HL-60 (cell line): ENCODE data around the gene CCDC97.
"Not testable (repeated sequence)": the region's sequence is repeated elsewhere in the genome, so short reads cannot be mapped to it uniquely, and the experiment has no call there.

Source experiments
- POLR2AphosphoS5 ChIP-seq: IDR thresholded peaks from 2 replicates; pipeline ENCODE4 v1.6.1; 2012; ENCODE audit warnings: low read depth
- REST ChIP-seq: IDR thresholded peaks from 2 replicates; pipeline ENCODE4 v1.6.1; 2012; ENCODE audit warnings: low read depth; ENCODE audit not compliant: insufficient replicate concordance
- SPI1 ChIP-seq: IDR thresholded peaks from 2 replicates; pipeline ENCODE4 v1.6.1; 2012; ENCODE audit warnings: low read depth, mild to moderate bottlenecking, borderline replicate concordance
- TF ChIP-seq, protein P1 (sequence below): IDR thresholded peaks from one replicate; pipeline ENCODE4 v1.5.1; 2011; ENCODE audit warnings: low read length, control low read depth, inconsistent platforms; ENCODE audit not compliant: insufficient read depth

- not testable (repeated sequence) for TF ChIP-seq POLR2AphosphoS5, REST, SPI1
- TF ChIP-seq, protein P1, sequence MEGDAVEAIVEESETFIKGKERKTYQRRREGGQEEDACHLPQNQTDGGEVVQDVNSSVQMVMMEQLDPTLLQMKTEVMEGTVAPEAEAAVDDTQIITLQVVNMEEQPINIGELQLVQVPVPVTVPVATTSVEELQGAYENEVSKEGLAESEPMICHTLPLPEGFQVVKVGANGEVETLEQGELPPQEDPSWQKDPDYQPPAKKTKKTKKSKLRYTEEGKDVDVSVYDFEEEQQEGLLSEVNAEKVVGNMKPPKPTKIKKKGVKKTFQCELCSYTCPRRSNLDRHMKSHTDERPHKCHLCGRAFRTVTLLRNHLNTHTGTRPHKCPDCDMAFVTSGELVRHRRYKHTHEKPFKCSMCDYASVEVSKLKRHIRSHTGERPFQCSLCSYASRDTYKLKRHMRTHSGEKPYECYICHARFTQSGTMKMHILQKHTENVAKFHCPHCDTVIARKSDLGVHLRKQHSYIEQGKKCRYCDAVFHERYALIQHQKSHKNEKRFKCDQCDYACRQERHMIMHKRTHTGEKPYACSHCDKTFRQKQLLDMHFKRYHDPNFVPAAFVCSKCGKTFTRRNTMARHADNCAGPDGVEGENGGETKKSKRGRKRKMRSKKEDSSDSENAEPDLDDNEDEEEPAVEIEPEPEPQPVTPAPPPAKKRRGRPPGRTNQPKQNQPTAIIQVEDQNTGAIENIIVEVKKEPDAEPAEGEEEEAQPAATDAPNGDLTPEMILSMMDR: not testable (repeated sequence)
These were observed 61.1 kb downstream of the CCDC97 start for GRCh38 chr19:41371119-41371518.
